Mucosa of rectum (tissue), 2 donors: ENCODE data around the gene TCTN2.

Source experiments
- H3K27ac ChIP-seq, 2 donors: one replicate each; pipeline ENCODE4 v1.7.0; 2013; ENCODE audit warnings: inconsistent platforms in 2 of 2, low read depth in 2 of 2, low read length in 2 of 2
- H3K27me3 ChIP-seq, 2 donors: one replicate each; pipeline ENCODE4 v1.7.0; 2013; ENCODE audit warnings: low read length in 2 of 2; ENCODE audit not compliant: control insufficient read depth in 2 of 2, insufficient read depth in 2 of 2
- H3K36me3 ChIP-seq, 2 donors: one replicate each; pipeline ENCODE4 v1.7.0; 2013; ENCODE audit warnings: low read length in 2 of 2; ENCODE audit not compliant: control insufficient read depth in 2 of 2, insufficient read depth in 2 of 2
- H3K4me1 ChIP-seq, 2 donors: one replicate each; pipeline ENCODE4 v1.7.0; 2013; ENCODE audit warnings: low read length in 2 of 2, mild to moderate bottlenecking in 1 of 2; ENCODE audit not compliant: control insufficient read depth in 2 of 2, insufficient read depth in 2 of 2
- H3K4me3 ChIP-seq, 2 donors: one replicate each; pipeline ENCODE4 v1.7.0; 2013; ENCODE audit warnings: low read length in 2 of 2
- H3K9ac ChIP-seq, 2 donors: one replicate each; pipeline ENCODE4 v1.7.0; 2013; ENCODE audit warnings: low read length in 2 of 2, low read depth in 1 of 2, mild to moderate bottlenecking in 1 of 2
- H3K9me3 ChIP-seq, 2 donors: one replicate each; pipeline ENCODE4 v1.7.0; 2013; ENCODE audit warnings: low read length in 2 of 2; ENCODE audit not compliant: control insufficient read depth in 2 of 2
- donor health status: healthy.
- donor health status: Normal muscosa, but diverticular disease.

TCTN2 gene

DNA sequence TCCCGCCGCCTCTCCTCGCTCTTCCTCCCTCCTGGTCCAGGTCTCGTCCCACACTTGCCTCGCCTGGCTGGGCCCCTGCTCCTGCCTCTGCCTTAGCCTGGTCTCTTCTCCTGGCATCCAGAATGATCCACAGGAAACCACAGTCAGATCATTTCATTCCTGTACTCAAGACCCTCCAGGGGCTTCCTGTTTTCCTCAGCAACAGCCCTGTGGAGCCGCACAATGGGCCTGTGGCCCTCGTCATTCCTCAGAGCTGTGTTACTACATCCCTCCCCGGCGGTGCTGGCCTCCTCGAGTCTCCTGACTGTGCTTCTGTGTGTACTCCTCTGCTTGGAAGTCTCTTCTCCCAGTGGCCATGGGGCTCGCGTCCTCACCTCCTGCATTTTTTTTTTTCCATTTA, 61.3 kb downstream of the TCTN2 start:
- H3K9me3 ChIP-seq = no peaks in the 10 kb centered on the region
- peaks cover 28 to 55% of the 10 kb centered on the region in 2 donors for H3K36me3 ChIP-seq
- H3K9ac ChIP-seq = no peak overlapping the region
- peaks cover 0 to 2% of the 10 kb centered on the region in 2 donors for H3K27me3 ChIP-seq
- no peak overlapping the region for H3K27ac ChIP-seq
- H3K4me1 ChIP-seq = no peaks in the 10 kb centered on the region
- H3K4me3 ChIP-seq = no peak overlapping the region

DNA sequence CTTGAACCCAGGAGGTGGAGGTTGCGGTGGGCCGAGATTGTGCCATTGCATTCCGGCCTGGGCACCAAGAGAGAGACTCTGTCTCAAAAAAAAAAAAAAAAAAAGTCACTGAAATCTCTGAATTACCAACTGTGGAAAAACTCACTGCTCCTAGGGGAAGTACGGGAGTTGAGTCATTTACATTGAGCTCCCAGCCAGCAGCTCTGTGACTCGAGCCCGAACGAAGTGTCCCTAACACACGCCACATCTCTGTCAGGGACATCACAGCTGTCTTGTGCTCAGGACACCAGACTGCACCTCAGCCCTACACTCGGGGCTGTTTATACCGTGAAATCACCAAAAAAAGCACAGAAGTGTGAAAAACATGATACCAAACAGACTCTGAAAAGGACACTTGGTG, 62.3 kb downstream of the TCTN2 start:
- Histone ChIP-seq H3K4me3 (no peak overlapping the region), H3K4me1 (no peaks in the 10 kb centered on the region), H3K36me3 (peaks cover 23 to 51% of the 10 kb centered on the region in 2 donors), H3K27ac (no peak overlapping the region), H3K9ac (no peak overlapping the region), H3K9me3 (no peaks in the 10 kb centered on the region), H3K27me3 (peaks cover 0 to 2% of the 10 kb centered on the region in 2 donors)

DNA sequence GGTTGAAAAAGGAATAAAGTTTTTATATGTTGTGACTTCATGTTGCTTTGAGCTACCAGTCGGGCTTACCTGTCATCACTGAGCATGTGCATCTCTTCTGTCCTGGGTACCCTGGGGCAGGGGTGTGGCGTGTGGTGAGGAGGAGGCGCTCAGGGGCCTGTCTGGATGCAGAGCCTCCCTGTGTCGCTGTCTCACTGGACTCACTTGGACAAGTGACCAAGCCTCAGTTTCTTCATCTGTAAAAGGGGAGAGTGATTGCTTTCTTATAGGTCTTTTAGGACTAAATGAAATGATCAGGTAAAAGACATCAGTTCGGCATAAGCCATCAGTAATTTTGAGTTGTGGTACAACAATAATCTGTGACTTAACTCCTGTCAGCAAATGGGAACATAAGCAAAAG, 63.4 kb downstream of the TCTN2 start:
- H3K36me3 ChIP-seq = peaks cover 28 to 52% of the 10 kb centered on the region in 2 donors

GRCh38 chr12:123741937-123742572, 71.1 kb downstream of the TCTN2 start:
- Histone ChIP-seq H3K36me3 (peaks cover 35 to 72% of the 10 kb centered on the region in 2 donors), H3K27me3 (no peaks in the 10 kb centered on the region), H3K27ac (no peak overlapping the region)

More for the DNA sequence above, 63.4 kb downstream of the TCTN2 start:
- no peak overlapping the region for H3K27ac ChIP-seq
- H3K9ac ChIP-seq = no peak overlapping the region
- H3K4me3 ChIP-seq = no peak overlapping the region
- H3K9me3 ChIP-seq = no peaks in the 10 kb centered on the region
- H3K27me3 ChIP-seq = peaks cover 0 to 2% of the 10 kb centered on the region in 2 donors
- H3K4me1 ChIP-seq = no peaks in the 10 kb centered on the region

GRCh38 chr12:123743002-123743401, 72.1 kb downstream of the TCTN2 start:
- Histone ChIP-seq H3K36me3 (peaks cover 39 to 73% of the 10 kb centered on the region in 2 donors), H3K4me1 (no peaks in the 10 kb centered on the region), H3K9ac (no peak overlapping the region), H3K27me3 (no peaks in the 10 kb centered on the region), H3K9me3 (no peaks in the 10 kb centered on the region), H3K4me3 (no peak overlapping the region), H3K27ac (no peak overlapping the region)

More at GRCh38 chr12:123741937-123742572, 71.1 kb downstream of the TCTN2 start:
- H3K9ac ChIP-seq = peak overlapping the region in 1 of 2 donors; percentile 52
- no peak overlapping the region for H3K4me3 ChIP-seq
- H3K4me1 ChIP-seq = no peaks in the 10 kb centered on the region
- no peaks in the 10 kb centered on the region for H3K9me3 ChIP-seq

DNA sequence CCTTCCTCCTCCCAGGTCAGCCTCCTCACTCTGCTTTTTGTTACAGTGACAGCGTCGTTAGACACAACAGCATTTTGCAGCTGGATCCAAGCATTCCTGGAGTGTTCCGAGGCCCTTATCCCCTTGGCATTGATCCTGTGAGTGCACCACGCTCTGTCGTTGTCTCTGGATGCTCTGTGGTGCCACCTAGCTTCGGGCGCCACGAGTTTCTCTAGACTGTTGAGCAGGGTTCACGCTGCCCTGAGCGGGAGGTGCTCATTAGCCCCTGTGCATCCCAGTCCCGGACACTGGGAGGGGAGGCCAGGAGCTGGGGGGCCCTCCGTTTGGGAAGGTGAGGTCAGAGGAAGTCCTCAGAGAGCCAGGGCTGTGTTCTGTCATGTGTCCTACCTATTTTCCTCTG, 73.9 kb downstream of the TCTN2 start:
- no peaks in the 10 kb centered on the region for H3K4me1 ChIP-seq
- H3K36me3 ChIP-seq = peaks cover 43 to 71% of the 10 kb centered on the region in 2 donors
- no peaks in the 10 kb centered on the region for H3K9me3 ChIP-seq
- H3K27me3 ChIP-seq = no peaks in the 10 kb centered on the region
- H3K4me3 ChIP-seq = no peak overlapping the region
- no peak overlapping the region for H3K27ac ChIP-seq
- H3K9ac ChIP-seq = no peak overlapping the region

- H3K36me3 ChIP-seq = peaks cover 45 to 60% of the 10 kb centered on the region in 2 donors
- no peak overlapping the region for H3K27ac ChIP-seq
- no peaks in the 10 kb centered on the region for H3K9me3 ChIP-seq
- H3K4me3 ChIP-seq = no peak overlapping the region
- no peaks in the 10 kb centered on the region for H3K27me3 ChIP-seq
- H3K9ac ChIP-seq = no peak overlapping the region
- no peaks in the 10 kb centered on the region for H3K4me1 ChIP-seq
Measured at GRCh38 chr12:123747309-123747708, 76.4 kb downstream of the TCTN2 start.

GRCh38 chr12:123748161-123748560, 77.2 kb downstream of the TCTN2 start:
- Histone ChIP-seq H3K36me3 (peaks cover 41 to 61% of the 10 kb centered on the region in 2 donors), H3K4me3 (no peak overlapping the region)

DNA sequence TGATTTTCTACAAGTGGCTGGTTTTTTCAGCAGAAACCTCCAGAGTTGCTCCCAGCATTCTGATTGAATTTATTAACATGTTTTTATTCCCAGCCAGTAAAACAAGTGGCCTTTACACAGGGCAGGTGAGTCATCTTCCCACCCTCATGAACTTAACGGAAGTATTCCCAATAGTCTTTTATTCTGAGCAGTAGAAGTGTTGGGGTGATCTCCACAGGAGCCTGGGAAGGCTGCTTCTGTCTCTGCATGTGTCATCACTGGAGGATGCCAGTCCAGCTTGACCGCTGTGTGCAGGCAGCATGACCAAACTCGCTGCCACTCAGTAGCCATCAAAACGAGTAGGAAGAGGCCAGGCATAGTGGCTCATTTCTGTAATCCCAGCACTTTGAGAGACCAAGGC, 77.7 kb downstream of the TCTN2 start:
- no peaks in the 10 kb centered on the region for H3K27me3 ChIP-seq
- H3K4me3 ChIP-seq = no peak overlapping the region
- H3K27ac ChIP-seq = no peak overlapping the region
- no peaks in the 10 kb centered on the region for H3K9me3 ChIP-seq
- H3K36me3 ChIP-seq = peaks cover 46 to 64% of the 10 kb centered on the region in 2 donors
- H3K4me1 ChIP-seq = no peaks in the 10 kb centered on the region
- no peak overlapping the region for H3K9ac ChIP-seq

More at GRCh38 chr12:123748161-123748560, 77.2 kb downstream of the TCTN2 start:
- no peaks in the 10 kb centered on the region for H3K9me3 ChIP-seq
- no peak overlapping the region for H3K9ac ChIP-seq
- no peaks in the 10 kb centered on the region for H3K27me3 ChIP-seq
- no peaks in the 10 kb centered on the region for H3K4me1 ChIP-seq
- no peak overlapping the region for H3K27ac ChIP-seq

DNA sequence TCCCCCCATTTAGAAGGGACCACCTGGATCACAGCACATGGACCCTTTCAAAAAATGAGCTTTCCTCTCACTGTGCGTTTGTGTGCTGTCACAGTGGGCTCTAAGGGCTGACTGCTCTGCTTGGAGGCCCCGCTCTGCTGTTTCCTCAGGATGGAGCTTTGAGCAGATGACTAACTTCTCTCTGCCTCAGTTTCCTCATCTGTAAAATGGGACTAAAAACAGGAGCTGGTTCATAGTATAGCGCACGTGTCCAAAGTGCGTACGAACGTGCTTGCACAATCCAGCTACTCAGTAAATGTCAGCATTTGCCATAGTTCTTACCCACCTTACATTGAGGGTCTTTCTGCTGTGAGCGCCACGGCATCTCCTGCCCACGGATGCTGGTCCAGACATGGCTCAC, 78.4 kb downstream of the TCTN2 start:
- H3K9ac ChIP-seq = no peak overlapping the region
- H3K27me3 ChIP-seq = no peaks in the 10 kb centered on the region
- H3K9me3 ChIP-seq = no peaks in the 10 kb centered on the region
- no peaks in the 10 kb centered on the region for H3K4me1 ChIP-seq
- H3K27ac ChIP-seq = no peak overlapping the region
- peaks cover 50 to 64% of the 10 kb centered on the region in 2 donors for H3K36me3 ChIP-seq
- no peak overlapping the region for H3K4me3 ChIP-seq
